IPS-18c (cell line): ENCODE results near the gene GALNT6.

Experiments used
- H3K4me3 ChIP-seq: 2 replicates; pipeline ENCODE4 v1.7.0; 2013; ENCODE audit warnings: low read depth, mild to moderate bottlenecking, low read length, moderate library complexity; ENCODE audit not compliant: insufficient read depth
- H3K9me3 ChIP-seq: one replicate; pipeline ENCODE4 v1.6.1; 2013; ENCODE audit warnings: mild to moderate bottlenecking, low read length, moderate library complexity; ENCODE audit not compliant: control insufficient read depth, insufficient read depth

GALNT6 gene

DNA sequence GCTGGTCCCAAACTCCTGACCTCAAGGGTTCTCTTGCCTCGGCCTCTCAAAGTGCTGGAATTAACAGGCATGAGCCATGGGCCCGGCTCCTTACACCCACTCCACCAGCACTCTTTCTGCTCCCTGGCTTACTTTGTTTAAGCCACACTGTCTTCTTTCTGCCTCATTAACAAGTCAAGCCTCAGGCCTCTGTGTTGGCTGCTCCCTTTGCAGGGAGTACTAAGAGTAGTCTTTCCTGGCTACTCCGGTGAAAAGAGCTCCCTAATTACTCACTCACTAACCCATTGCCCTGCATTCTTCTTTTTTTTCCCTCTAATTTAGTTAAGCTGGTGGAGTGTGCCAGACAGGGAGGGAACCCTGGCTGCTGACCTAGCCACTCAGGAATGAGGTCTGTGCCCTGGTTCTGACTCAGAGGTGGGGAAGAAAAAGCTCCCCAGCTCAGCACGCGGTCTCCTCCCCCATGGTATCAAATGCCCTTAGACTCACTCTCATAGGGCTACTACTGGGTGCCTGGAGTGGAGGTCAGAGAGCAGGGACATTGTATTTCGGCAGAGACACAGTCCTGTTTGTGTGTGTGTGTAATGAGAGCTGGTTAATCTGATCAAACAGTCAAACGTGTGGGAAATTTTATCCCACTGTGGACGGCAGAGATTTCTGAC is 19.8 kb downstream of the GALNT6 start:
- no peak overlapping the region; the same call in 1 of the 2 replicates for H3K4me3 ChIP-seq
- no peaks in the 10 kb centered on the region for H3K9me3 ChIP-seq

GRCh38 chr12:51370667-51371066 is 20.5 kb downstream of the GALNT6 start:
- no peaks in the 10 kb centered on the region for H3K9me3 ChIP-seq
- no peak overlapping the region for H3K4me3 ChIP-seq

GRCh38 chr12:51369581-51369980 is 21.6 kb downstream of the GALNT6 start:
- H3K4me3 ChIP-seq, result no peak overlapping the region
- no peaks in the 10 kb centered on the region for H3K9me3 ChIP-seq

DNA sequence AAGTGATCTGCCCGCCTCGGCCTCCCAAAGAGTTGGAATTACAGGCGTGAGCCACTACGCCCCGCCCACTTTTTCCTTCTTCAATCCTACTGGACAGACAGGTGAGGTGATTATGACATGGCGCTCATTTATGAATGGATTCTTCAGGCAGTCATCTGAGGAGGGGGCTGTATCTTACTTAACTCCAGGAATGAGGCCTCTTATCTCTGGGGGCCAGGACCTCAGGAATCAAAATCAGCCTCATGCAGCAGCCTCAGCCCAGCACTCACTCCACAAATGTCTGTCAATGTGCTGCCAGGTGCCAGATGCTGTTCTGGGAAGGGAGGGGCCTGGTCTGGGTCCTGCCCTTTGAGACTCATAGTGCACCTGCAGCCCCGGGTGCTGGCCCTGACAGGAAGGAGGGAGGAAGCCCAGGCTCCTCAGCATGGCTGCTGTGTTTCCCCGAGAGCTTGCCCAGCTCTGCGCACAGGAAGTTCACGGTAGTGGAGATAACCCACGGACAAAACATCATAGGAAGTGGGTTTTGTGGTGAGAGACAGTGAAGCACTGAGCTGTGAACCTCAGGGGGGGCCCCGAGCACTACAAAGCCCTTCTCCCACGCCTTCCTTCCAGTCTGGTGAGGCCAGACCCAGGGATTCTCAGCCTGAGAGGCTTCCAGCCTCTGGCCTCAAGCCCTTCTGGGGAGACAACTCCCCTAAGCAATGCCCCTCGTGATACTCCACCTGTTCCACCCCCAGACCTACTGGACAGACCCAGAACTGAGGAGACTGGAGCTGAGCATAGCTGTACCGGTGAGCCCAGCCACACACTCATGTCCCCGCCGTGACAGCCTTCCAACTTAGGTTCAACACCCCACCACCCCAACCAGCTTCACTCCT is 22.3 kb downstream of the GALNT6 start:
- Histone ChIP-seq H3K9me3 (no peaks in the 10 kb centered on the region), H3K4me3 (no peak overlapping the region)

GRCh38 chr12:51365276-51365675 is 25.9 kb downstream of the GALNT6 start:
- H3K4me3 ChIP-seq, result no peak overlapping the region
- no peaks in the 10 kb centered on the region for H3K9me3 ChIP-seq

DNA sequence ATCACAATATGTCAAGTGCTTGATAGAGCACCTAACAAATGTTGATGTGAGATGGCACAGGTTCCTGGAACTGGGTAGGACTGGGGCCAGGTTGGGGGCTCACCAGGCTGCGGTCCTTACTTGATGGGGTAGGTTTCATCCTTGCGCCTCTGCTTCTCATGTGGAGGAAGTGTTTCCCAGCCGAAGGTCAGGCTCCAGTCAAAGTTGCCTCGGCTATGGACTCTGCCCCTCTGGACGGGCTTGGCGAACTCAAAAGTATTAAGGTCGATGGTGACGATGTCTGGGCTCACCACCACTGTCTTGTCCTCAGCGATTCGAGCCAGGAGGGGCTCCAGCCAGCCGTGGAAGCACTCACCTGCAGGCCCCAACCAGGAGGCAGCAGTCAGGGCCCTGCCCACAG is 27.2 kb downstream of the GALNT6 start:
- no peak overlapping the region for H3K4me3 ChIP-seq
- no peaks in the 10 kb centered on the region for H3K9me3 ChIP-seq

DNA sequence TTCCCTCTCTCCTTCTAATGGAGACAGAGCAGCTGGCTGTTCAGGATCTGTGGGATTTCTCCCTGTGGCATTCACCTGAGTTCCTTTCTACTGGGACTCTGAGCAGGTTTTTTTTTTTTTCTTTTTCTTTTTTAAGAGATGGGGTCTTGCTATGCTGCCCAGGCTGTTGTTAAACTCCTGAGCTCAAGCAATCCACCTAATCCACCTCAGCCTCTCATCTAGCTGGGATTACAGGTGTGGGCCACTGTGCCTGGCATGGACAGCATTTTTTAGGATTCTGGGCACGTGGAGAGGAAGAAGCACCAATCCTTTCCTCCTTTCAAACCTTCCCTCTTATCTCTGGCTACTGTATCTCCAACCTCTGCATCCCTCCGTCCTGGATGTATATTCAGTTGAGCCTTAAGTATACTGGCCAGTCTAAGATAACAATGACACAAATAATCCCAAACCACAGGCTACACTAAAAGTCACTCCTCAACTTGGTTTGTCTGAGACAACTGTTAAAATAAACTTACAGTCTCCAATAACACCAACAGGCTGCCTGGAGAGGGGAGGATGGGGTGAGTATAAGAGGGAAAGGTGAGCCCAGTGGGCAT is 28.4 kb downstream of the GALNT6 start:
- H3K4me3 ChIP-seq, result no peak overlapping the region
- no peaks in the 10 kb centered on the region for H3K9me3 ChIP-seq

GRCh38 chr12:51362307-51362706 is 28.9 kb downstream of the GALNT6 start:
- Histone ChIP-seq H3K9me3 (no peaks in the 10 kb centered on the region), H3K4me3 (no peak overlapping the region)

- Histone ChIP-seq H3K4me3 (no peak overlapping the region), H3K9me3 (no peaks in the 10 kb centered on the region)
These were observed 29.8 kb downstream of the GALNT6 start for GRCh38 chr12:51361161-51362016.

DNA sequence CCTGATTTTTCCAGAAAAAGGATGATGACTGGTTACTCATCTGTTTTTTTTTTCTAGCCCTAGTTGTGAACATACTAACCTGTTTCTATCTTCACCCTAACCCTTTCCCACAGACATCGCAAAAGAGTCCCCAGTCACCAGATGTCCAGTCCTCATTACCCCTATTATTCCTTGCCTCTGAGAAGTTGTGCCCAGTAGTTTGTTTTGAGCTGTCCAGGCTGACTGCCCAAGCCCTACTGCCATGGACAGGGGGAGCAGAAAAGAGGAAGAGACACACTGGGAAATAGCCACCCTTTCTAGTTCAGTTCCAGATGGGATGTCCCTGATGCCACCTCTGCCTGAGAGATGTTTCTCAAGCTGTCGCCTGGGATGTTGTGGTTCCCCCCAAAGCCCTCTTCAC is 30.9 kb downstream of the GALNT6 start:
- peaks cover 2% of the 10 kb centered on the region for H3K9me3 ChIP-seq
- H3K4me3 ChIP-seq, result no peak overlapping the region

DNA sequence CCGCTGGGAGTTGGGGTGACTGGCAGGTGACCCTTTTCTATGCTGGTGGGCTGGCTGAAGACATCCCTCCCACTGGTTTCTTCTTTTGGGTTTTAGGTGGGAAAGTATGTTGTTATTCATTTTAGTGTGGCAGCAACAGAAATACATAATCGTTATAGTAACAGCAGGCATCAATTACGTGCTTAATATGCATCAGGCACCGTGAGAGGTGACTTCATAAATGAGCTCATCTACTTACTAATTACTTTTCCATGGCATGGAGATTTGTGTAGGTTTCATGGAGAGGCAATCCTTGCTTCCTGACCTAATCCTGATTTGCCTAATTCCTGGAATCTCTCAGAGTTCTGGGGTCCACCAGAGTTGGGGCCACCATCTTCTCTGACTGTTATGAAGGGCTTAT is 31.4 kb downstream of the GALNT6 start:
- Histone ChIP-seq H3K9me3 (peaks cover 2% of the 10 kb centered on the region), H3K4me3 (no peak overlapping the region)

GRCh38 chr12:51358496-51358895 is 32.7 kb downstream of the GALNT6 start:
- no peak overlapping the region for H3K4me3 ChIP-seq
- peaks cover 2% of the 10 kb centered on the region for H3K9me3 ChIP-seq

DNA sequence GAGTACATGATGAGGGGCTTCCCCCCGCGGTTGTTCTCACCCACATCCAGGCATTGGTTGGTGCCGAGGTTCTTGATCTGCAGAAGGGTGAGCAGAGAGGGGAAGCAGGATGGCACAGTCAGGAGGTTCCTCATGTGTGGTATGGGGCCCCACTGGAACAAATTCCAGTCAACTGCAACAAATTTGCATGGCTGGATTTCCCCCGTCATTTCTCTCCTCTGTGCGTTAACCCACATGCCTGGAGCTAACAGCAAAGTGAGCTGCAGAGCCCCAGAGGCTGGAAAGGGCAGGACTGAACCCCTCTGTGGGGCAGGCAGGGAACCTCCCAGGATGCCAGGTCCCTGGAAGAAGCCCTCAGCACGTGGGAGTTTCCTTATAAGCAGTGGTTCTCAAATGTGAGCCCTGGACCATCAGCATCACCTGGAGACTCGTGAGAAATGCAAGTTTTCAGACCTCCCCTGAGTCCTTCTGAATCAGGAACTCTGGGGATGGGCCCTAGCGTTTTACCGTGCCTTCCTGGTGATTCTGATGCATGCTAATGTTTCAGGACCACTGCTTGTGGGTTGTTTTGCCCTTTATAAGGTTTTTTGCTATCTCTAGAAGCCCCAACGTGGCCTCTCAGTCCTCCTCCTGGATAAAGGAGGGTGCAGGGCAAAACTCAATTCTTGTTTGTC is 33.7 kb downstream of the GALNT6 start:
- Histone ChIP-seq H3K9me3 (peaks cover 2% of the 10 kb centered on the region), H3K4me3 (no peak overlapping the region)

DNA sequence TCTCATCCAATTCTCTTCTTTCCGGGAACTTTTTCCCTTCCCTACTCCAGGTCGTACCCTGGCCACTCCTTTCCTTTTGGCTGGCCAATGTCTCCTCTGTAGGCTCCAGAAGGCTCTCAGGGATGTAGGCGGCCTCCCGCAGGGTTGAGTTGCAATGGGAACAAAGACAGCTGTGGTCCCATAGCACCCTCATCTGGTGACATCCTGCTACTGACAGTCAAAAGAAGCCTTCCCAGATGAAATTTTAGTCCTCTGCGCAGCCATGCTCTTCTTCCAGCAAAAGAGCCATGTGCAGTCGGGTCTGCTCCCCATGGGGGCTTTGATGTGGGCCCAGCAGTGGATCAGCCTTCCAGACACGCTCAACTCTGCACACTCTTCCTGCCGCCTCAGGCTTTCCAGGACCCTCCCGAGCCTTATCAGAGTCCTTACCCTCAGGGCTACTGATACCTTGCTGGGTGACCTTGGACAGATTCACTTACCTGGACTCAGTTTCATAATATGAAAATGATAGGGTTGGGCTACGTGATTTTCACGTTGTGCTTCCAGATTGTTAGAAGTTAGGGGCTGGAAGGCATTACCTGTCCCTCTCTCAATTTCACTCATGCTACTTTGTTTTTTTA is 39.2 kb downstream of the GALNT6 start:
- Histone ChIP-seq H3K4me3 (no peak overlapping the region), H3K9me3 (peaks cover 2% of the 10 kb centered on the region)

- no peak overlapping the region for H3K4me3 ChIP-seq
- no peaks in the 10 kb centered on the region for H3K9me3 ChIP-seq
These were observed 42.2 kb downstream of the GALNT6 start for GRCh38 chr12:51349026-51349425.

GRCh38 chr12:51348116-51348515 is 43.1 kb downstream of the GALNT6 start:
- Histone ChIP-seq H3K9me3 (no peaks in the 10 kb centered on the region), H3K4me3 (no peak overlapping the region)
